HG03442 (cell line): ENCODE results near the gene C12orf76.
"Not testable (repeated sequence)": the region's sequence is repeated elsewhere in the genome, so short reads cannot be mapped to it uniquely, and the experiment has no call there.

Experiments
- ATAC-seq: cut with Tn5 transposase; IDR thresholded peaks from one replicate; pipeline ENCODE4 v1.9.1; 2021; ENCODE audit warnings: mild to moderate bottlenecking, moderate library complexity; ENCODE audit not compliant: unreplicated experiment

The C12orf76 gene

DNA sequence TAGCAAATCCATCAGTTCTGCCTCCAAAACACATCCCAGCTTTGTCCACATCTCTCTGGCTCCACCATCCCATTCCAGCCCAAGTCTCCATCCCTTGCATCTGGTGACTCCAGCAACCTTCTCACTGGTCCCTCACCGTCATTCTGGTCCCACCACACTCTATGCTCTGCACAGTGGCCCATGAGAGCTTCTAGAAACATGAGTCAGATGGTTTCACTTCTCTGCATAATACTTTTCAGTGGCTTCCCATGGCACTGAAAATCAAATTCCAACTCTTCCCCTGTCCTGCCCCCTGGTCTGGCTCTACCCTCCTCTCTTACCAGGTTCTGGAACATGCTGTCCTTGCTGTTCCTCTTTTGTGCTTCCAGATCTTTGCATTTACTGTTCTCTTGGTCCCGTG is 17.2 kb upstream of the C12orf76 start:
- ATAC-seq = no peak

DNA sequence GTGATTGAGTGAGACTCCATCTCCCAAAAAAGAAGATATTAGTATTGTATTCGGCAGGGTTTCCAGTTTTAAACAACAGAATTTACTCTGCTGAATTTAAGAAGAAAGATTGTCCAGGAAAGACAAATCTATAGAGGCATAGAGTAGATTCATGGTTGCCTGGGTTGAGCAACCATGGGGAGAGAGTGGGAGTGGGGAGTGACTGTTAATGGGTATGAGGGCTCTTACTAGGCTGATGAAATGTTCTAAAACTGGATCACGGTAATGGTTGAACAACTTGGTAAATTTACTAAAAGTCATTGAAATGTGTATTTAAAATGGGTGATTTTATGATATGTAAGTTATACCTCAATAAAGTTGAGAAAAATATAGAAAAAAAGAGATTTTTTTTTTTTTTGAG is 13.9 kb upstream of the C12orf76 start:
- no peak for ATAC-seq

DNA sequence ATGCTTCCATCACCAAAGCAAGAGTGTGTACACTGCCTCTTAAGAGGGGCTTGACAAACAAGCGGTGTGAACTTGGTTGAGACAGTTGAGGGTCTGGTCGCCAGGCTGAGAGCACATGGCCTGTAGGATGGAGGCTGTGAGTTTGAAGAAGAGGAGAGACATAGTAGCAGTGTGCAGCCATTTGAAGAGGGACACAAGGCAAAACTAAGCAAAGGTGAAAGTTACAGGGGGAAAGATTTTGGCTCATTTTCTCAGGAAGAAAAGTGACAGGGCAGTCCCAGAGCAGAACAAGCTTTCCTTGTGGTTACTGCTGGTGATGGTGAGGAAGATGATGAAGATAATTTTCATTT is 11.3 kb upstream of the C12orf76 start:
- no peak for ATAC-seq

DNA sequence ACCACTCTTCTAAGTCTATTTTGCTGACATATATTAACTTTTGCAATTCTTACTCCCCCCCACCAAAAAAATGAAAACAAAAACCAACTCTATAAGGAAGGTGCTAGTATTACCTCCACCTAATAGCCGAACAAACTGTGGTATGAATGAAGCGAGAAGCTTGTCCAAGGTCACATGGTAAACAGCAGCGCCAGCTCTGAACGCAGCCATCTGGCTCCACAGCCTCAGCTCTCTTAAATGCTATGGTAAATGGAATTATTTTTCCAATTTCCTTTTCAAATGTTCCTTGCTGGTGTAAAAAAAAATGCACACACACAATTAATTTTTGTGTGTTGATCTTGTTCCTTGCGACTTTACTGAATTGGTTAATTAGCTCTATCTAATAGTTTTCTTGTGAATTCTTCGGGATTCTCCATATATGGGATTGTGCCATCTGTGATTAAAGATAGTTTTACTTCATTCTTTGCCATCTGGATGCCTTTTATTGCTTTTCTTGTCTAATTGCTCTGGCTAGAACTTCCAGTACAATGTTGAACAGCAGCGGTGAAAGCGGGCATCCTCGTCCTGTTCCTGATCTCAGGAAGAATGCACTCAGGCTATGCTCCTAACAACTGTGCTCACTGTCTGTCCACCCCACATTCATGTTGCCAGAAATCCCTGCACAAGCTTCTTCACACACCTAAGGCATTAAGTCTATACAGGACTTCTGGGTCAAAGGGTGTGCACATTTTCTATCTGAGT is 10.7 kb upstream of the C12orf76 start:
- ATAC-seq = no peak

DNA sequence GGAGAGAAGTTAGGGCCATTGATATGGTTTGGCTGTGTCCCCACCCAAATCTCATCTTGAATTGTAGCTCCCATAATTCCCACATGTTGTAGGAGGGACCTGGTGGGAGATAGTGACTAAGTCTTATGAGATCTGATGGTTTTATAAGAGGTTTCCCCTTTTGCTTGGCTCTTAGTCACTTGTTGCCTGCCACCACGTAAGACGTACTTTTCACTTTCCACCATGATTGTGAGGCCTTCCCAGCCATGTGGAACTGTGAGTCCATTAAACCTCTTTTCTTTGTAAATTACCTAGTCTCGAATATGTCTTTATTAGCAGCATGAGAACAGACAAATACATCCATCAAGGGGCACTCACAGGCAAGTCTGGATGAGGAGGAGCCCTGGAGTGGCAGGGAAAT is 8.3 kb upstream of the C12orf76 start:
- not testable (repeated sequence) for ATAC-seq

DNA sequence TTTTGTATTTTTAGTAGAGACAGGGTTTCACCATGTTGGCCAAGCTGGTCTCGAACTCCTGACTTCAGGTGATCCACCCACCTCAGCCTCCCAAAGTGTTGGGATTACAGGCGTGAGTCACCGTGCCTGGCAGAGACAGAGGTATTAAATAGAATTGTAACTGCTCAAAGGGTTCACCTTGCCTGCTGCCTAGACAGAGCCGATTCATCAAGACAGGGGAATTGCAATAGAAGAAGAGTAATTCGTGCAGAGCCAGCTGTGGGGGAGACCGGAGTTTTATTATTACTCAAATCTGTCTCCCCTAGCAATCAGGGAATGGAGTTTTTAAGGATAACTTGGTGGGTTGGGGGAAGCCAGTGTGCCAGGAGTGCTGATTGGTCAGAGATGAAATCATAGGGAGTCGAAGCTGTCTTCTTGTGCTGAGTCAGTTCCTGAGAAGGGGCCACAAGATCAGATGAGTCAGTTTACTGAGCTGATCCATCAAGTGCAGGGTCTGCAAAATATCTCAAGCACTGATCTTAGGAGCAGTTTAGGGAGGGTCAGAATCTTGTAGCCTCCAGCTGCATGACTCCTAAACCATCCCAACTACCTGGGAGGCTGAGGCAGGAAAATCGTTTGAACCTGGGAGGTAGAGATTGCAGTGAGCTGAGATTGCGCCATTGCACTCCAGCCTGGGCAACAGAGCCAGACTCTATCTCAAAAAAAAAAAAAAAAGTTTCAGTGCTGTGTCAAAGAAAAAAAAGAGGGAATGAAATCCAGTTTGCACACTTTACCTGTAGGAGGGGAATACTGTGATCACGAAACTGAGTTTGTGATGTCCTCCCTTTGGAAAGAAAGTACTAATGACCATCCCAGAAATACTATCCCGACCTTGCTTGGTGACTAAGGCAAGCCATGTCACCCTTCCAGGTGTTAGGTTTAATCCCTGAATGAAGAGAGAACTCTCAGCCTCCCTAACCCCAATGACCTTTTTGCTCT is 7.3 kb upstream of the C12orf76 start:
- not testable (repeated sequence) for ATAC-seq

DNA sequence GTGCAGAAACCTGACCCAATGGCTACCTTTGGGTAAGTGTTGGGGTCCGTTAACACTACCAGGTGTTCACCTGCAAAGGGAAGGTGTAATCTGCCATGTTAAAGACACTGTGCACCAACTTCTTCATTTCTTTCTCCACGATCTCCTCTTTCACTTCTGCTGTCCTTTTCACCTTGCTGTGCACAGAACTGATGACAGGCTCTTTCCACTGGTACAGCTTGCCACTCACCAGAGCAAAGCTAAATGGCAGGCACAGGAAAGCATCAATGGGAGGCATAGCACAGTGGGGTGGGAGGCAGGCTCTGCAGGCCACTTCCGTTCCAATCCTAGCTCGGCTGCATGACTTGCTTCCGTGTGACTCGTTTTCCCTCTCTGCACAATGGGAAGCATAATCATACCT is 2.6 kb upstream of the C12orf76 start:
- ATAC-seq = no peak

DNA sequence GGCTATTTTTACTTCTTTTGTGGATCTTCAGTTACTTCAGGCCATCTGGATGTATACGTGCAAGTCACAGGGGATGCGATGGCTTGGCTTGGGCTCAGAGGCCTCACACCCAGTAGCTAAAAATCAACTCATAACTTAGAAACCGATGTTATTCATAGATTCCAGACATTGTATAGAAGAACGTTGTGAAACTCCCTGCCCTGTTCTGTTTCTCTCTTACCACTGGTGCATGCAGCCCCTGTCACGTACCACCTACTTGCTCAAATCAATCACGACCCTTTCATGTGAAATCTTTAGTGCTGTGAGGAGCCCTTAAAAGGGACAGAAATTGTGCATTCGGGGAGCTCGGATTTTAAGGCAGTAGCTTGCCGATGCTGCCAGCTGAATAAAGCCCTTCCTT is 1.3 kb upstream of the C12orf76 start:
- ATAC-seq = not testable (repeated sequence)

DNA sequence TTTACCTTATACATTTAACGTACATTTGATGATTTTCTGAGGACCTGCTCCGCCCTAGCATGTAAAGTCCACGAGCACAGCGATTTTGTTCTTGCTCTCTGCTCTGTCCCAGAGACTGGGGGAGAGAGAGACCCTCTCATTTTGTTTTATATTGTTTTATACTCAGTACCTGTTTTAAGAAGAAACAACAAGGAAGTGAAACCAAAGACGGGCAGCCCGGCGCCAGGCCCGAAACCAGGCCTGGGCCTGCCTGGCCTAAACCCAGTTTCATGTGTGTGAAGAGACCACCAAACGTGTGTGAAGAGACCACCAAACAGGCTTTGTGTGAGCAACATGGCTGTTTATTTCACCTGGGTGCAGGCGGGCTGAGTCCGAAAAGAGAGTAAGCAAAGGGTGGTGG is 712 bp upstream of the C12orf76 start:
- not testable (repeated sequence) for ATAC-seq

DNA sequence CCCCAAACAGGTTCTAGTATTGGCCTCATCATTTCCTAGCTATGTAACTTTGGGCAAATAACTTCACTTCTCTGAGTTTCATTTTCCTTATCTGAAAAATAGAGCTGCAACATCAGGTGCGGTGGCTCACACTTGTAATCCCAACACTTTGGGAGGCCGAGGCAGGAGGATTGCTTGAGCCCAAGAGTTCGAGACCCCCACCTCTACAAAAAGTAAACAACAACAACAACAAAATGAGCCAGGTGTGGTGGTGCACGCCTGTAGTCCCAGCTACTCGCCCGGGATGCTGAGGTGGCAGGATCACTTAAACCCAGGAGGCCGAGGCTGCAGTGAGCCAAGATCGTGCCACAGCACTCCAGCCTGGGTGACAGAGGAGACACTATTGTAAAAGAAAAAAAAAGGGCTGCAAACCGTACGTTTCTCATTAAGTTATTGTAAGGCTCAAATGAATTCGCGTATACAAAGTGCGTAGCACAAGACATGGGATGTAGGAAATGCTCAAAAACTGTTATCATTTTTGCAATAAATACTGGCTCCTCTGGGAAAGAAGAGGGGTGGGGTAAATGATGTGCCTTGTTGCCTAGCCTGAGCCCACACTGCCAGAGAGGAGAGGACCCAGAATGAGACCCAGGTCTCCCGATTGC is 903 bp downstream of the C12orf76 start:
- ATAC-seq = no peak

DNA sequence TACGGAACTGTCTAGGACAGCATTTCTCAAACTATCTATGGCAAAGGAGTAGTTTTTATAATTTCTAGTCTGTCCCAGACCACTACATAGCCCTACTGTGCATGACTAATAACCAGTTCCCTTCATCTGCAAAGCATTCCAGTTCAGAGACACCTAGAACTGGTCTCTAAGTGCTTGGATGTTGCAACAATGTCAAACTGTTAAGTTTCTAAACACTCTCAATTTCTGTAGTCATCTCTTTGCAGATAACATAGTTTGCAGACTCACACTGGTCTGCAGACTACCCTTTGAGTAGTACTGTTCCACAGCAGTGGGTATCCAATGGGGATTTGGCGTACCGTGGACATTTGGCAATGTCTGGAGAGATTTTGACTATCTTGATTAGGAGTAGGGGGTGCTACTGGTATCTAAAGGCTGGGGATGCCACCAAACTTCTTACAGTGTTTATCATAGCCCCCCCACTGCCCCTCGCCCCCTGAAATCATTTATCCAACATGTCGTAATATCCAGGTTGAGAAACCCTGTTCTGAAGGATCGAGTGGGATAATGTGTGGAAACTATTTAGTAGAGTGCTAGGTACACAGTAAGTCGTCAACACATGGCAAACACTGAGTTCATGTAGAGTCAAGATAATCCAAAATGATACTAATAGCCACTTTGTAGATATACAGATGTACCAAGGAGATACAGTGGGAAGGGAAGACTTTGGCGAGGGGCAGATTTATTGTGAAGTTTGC is 1.7 kb downstream of the C12orf76 start:
- ATAC-seq = no peak

DNA sequence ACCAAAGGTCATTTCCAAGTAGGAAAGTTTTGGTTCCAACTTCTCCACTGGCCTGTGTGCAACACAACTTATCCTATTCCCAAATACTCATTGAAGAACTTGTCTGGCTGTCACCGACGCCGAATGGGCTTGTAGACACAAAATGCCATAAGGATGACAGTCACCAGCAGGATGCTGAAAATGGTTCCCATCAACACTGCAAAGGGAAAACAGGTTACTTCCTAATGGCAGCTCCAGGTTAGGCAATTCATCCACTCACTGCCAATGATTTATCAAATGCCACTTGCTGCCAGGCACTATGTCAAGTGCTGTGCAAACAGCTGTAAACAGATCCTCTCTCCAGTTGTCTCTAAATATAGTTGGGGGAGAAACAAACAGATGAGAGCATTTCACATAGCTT is 6.1 kb downstream of the C12orf76 start:
- no peak for ATAC-seq

DNA sequence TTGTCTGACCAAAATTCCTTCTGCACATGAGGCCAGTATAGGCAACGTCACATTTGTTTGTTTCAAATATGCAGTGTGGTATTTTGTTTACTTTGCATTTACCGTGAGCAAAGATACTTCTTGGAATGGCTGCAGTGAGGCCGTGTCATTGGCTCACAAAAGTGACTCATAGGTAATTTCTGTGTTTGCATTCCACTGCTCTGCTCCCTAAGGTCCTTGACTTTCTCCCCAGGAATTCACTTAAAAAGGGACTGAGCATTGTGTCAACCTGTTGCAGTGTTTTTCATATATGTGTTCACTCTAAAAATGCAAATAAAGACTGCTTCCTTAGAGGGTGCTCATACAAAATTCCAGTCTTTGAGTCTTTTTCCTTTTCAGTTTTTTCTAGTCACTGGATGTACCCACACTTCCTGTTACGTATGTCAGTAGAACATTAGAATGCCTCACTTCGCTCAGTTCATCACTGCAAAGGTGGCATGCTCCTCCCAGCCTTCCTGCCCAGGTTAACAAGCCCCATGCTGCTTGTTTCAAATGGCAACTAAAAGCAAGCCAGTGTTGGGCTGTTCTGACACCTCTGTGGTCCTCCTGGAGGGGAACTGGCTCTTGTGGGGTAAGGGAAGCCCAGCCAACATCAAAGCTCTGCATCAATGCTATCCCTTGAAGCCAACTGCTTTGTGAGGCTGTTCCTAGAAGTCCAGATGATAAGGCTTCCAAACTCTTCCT is 9.1 kb downstream of the C12orf76 start:
- no peak for ATAC-seq

DNA sequence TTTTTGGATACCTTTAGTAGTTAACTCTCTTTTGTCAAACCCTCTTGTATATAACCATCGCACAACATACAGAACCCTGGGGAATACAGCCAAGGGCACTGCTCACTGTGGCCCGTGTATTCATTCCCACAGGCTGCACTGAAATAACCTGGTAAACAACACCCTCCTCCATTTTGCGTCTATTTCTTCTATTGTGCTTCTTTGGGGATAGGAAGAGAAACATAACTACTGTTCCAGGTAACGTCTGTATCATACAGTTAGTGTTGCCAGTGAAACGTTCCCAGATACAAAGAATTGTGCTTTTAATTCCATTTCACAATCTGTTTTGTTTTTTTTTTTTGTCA is 9.6 kb downstream of the C12orf76 start:
- ATAC-seq = no peak

DNA sequence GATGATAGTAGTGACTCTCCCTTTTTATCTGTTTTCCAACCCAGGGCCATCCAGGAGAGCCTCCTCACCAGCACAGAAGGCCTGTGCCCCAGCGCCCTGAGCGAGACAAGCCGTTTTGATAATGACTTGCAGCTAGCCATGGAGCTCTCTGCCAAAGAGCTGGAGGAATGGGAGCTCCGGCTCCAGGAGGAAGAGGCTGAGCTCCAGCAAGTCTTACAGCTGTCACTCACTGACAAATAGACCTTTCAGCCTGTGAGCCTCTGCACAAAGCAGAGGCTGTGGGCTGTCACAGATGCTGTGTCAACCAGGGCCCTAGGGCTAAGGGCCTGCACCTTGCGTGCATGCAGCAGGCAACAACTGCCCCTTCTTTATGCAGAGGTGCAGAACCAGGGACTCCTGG is 11.0 kb downstream of the C12orf76 start:
- no peak for ATAC-seq

DNA sequence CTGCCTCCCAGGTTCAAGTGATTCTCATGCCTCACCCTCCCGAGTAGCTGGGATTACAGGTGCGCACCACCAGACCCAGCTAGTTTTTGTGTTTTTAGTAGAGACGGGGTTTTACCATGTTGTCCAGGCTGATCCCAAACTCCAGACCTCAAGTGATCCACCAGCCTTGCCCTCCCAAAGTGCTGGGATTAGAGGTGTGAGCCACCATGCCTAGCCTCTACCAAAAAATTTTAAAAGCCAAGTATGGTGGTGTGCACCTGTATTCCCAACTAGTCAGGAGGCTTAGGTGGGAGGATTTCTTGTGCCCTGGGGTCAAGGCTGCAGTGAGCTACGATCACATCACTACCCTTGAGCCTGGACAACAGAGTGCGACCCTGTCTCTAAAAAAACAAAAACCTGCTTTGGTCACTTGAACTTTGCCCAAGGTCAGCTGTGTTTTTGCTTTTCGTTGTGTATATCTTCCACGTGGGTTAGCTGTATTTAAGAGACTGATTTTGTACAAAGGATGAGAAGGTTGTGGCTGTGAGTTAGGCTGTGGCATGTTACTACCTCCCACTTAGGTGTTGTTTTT is 12.7 kb downstream of the C12orf76 start:
- ATAC-seq = no peak

DNA sequence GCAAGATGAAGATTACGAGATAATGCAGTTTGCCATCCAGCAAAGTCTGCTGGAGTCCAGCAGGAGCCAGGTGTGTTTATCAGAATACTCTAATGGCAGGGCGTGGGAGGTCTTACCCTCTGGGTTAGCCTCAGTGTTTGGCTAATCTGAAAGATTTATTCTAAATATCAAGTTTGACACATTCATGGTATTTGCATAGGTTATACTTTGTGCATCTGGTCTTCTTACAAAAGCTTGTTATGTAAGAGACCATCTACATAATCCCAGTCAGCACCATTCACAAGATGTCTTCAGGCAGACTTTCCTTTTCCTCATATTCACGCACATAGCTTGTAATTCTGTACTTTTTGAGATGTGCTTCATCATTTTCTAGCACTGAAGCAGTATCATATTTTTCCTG is 14.4 kb downstream of the C12orf76 start:
- no peak for ATAC-seq

DNA sequence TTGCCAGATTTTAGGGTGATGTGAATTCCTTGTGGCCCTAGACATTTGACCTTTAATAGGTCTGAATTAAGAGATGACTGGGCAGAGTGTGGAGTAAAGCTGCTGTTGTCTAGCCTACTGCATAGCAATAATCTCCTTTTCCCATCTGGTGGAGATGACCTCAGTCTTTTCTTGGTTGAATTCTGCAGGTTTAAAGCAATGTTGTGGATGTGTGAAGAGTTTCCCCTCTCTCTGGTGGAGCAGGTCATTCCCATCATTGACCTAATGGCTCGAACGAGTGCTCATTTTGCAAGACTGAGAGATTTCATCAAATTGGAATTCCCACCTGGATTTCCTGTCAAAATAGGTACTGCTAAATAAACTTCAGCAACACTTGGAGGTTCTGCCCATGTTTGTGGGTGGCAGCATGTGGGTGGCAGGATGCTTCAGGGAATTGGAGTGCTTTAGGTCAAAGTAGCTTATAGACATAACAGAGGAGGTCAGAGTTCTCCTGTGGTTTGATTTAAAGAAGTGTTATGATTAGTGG is 19.0 kb downstream of the C12orf76 start:
- ATAC-seq = no peak

DNA sequence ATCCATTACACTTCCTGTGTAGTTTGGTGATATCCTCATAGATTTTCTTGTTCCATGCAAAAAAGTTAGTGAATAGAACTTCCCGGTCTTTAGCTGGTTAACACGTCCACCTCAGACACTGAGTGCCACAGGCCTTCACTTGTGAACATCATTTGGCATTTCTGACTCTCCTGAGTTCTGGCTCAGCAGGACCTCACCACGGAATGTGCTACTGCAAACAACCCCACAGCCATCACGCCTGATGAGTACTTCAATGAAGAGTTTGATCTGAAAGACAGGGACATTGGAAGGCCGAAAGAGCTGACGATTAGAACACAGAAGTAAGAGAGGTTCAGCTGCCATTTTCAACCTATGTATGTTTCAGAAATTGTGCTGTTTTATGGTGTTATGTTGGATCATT is 20.0 kb downstream of the C12orf76 start:
- no peak for ATAC-seq

DNA sequence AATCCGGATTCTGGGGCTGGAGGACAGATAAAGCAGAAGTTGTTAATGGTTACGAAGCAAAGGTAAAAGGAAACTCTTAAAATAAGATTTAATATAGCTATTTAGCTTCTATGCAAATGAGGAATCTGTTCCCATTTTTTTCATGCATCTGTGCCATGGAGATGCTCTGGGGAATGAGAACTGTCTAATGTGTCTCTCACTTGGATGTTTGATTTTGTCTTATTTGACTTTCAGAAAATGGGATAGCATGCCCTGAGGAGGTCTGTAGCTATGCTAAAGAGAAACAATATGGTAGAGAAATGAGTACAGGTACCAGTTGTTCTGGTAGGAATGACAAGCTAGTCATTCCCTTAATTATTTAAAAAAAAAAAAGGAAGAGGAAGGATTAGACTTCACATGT is 24.3 kb downstream of the C12orf76 start:
- no peak for ATAC-seq
